HEK293 (cell line): ENCODE measurements around the gene AOAH.

ENCODE experiments used
- CTCF ChIA-PET: fragments of 350-600 bp; formaldehyde crosslinking; extraction: SDS; loops from one replicate; lab custom pipeline; 2021; ENCODE audit warnings: antibody characterized with exemption; lab: Yijun Ruan, JAX
- POLR2A ChIA-PET: fragments of 300-600 bp; formaldehyde crosslinking; extraction: SDS; loops from one replicate; lab custom pipeline; 2020; ENCODE audit warnings: antibody characterized with exemption, inconsistent platforms; lab: Yijun Ruan, JAX
- H3K27ac ChIP-seq: fragments of 200-500 bp; sonication (Bioruptor generic); 2 replicates; pipeline ENCODE4 v1.5.1; 2014; ENCODE audit warnings: low read depth, low read length, control low read depth, inconsistent platforms; ENCODE audit errors: extremely low read depth
- H3K36me3 ChIP-seq, 2 experiments: fragments of 200-500 bp in 1 of 2; sonication (Bioruptor generic) in 1 of 2; 1 replicate in 1 of 2; 2 replicates in 1 of 2; pipeline ENCODE4 v1.5.1; 2014 to 2017; ENCODE audit warnings: inconsistent platforms in 2 of 2, low read length in 2 of 2; ENCODE audit not compliant: control insufficient read depth in 2 of 2, insufficient read depth in 1 of 2
- H3K4me1 ChIP-seq: fragments of 200-500 bp; sonication (Bioruptor generic); 2 replicates; pipeline ENCODE4 v1.5.1; 2014; ENCODE audit warnings: mild to moderate bottlenecking, low read length, inconsistent platforms; ENCODE audit not compliant: control insufficient read depth, insufficient read depth
- H3K4me3 ChIP-seq: 2 replicates; pipeline ENCODE4 v1.5.1; 2011; ENCODE audit warnings: low read depth, mild to moderate bottlenecking, control low read depth, low read length, moderate library complexity
- H3K9me3 ChIP-seq: fragments of 200-500 bp; sonication (Bioruptor generic); 2 replicates; pipeline ENCODE4 v1.5.1; 2014; ENCODE audit warnings: low read depth, low read length, inconsistent platforms; ENCODE audit not compliant: control insufficient read depth, insufficient read depth
- GLI2 ChIP-seq: fragments of 450-650 bp; formaldehyde crosslinking; IDR thresholded peaks from 2 replicates; pipeline ENCODE4; 2017; ENCODE audit warnings: missing biosample characterization, missing genetic modification characterization, low read depth, borderline replicate concordance
- GLIS1 ChIP-seq: fragments of 450-650 bp; formaldehyde crosslinking; IDR thresholded peaks from 2 replicates; pipeline ENCODE4 v1.5.1; 2016; ENCODE audit warnings: missing biosample characterization, missing genetic modification characterization
- GLIS2 ChIP-seq: fragments of 450-650 bp; formaldehyde crosslinking; IDR thresholded peaks from 2 replicates; pipeline ENCODE4 v1.5.1; 2016; ENCODE audit warnings: missing biosample characterization, missing genetic modification characterization
- IKZF3 ChIP-seq: fragments of 450-650 bp; IDR thresholded peaks from 2 replicates; pipeline ENCODE4 v1.5.0; 2018; ENCODE audit warnings: missing biosample characterization, mild to moderate bottlenecking, missing genetic modification characterization, moderate library complexity
- KLF1 ChIP-seq: fragments of 450-650 bp; formaldehyde crosslinking; IDR thresholded peaks from 2 replicates; pipeline ENCODE4 v1.5.1; 2016; ENCODE audit warnings: missing biosample characterization, missing genetic modification characterization
- WT1 ChIP-seq: fragments of 450-650 bp; formaldehyde crosslinking; IDR thresholded peaks from 2 replicates; pipeline ENCODE4 v1.5.1; 2016; ENCODE audit warnings: missing biosample characterization, missing genetic modification characterization
- ZFHX2 ChIP-seq: fragments of 450-650 bp; formaldehyde crosslinking; conservative IDR thresholded peaks from 2 replicates; pipeline ENCODE4 v1.5.1; 2016; ENCODE audit warnings: missing biosample characterization, missing genetic modification characterization
- ZFP37 ChIP-seq: fragments of 450-650 bp; formaldehyde crosslinking; IDR thresholded peaks from 2 replicates; pipeline ENCODE4 v1.5.1; 2016; ENCODE audit warnings: missing biosample characterization, missing genetic modification characterization
- ZNF112 ChIP-seq: fragments of 450-650 bp; formaldehyde crosslinking; IDR thresholded peaks from 2 replicates; pipeline ENCODE4 v1.5.0; 2017; ENCODE audit warnings: missing biosample characterization, missing genetic modification characterization
- ZNF174 ChIP-seq: fragments of 450-650 bp; formaldehyde crosslinking; IDR thresholded peaks from 2 replicates; pipeline ENCODE4 v1.5.0; 2017; ENCODE audit warnings: missing biosample characterization, mild to moderate bottlenecking, missing genetic modification characterization
- ZNF202 ChIP-seq: fragments of 450-650 bp; formaldehyde crosslinking; IDR thresholded peaks from 2 replicates; pipeline ENCODE4 v1.5.1; 2016; ENCODE audit warnings: missing biosample characterization, missing genetic modification characterization, borderline replicate concordance
- ZNF544 ChIP-seq: fragments of 450-650 bp; formaldehyde crosslinking; IDR thresholded peaks from 2 replicates; pipeline ENCODE4 v1.5.0; 2017; ENCODE audit warnings: missing biosample characterization, missing genetic modification characterization
- ZNF596 ChIP-seq: fragments of 450-650 bp; IDR thresholded peaks from 2 replicates; pipeline ENCODE4 v1.5.0; 2018; ENCODE audit warnings: missing biosample characterization, mild to moderate bottlenecking, missing genetic modification characterization, moderate library complexity
- ZNF610 ChIP-seq: fragments of 450-650 bp; formaldehyde crosslinking; IDR thresholded peaks from 2 replicates; pipeline ENCODE4 v1.5.1; 2016; ENCODE audit warnings: missing biosample characterization, missing genetic modification characterization, borderline replicate concordance
- ZNF626 ChIP-seq: fragments of 450-650 bp; sonication (Bioruptor Pico); formaldehyde crosslinking; IDR thresholded peaks from 2 replicates; pipeline ENCODE4 v1.5.1; 2018; ENCODE audit warnings: missing biosample characterization, missing genetic modification characterization, inconsistent platforms
- ZNF660 ChIP-seq: fragments of 450-650 bp; IDR thresholded peaks from 2 replicates; pipeline ENCODE4 v1.5.1; 2018; ENCODE audit warnings: missing biosample characterization, mild to moderate bottlenecking, missing genetic modification characterization
- ZNF664 ChIP-seq: fragments of 450-650 bp; formaldehyde crosslinking; IDR thresholded peaks from 2 replicates; pipeline ENCODE4 v1.5.1; 2016; ENCODE audit warnings: missing biosample characterization, missing genetic modification characterization
- ZNF843 ChIP-seq: fragments of 450-650 bp; formaldehyde crosslinking; IDR thresholded peaks from 2 replicates; pipeline ENCODE4 v1.5.1; 2016; ENCODE audit warnings: missing biosample characterization, missing genetic modification characterization
- TF ChIP-seq, protein P1 (sequence below): fragments of 450-650 bp; formaldehyde crosslinking; IDR thresholded peaks from 2 replicates; pipeline ENCODE4 v1.5.1; 2016; ENCODE audit warnings: missing biosample characterization, missing genetic modification characterization
- TF ChIP-seq, protein P2 (sequence below): fragments of 450-650 bp; IDR thresholded peaks from 2 replicates; pipeline ENCODE4 v1.5.1; 2018; ENCODE audit warnings: missing biosample characterization, missing genetic modification characterization
- TF ChIP-seq, protein P3 (sequence below): fragments of 450-650 bp; formaldehyde crosslinking; IDR thresholded peaks from 2 replicates; pipeline ENCODE4 v1.5.1; 2016; ENCODE audit warnings: missing biosample characterization, missing genetic modification characterization
- TF ChIP-seq, protein P4 (sequence below): fragments of 450-650 bp; formaldehyde crosslinking; IDR thresholded peaks from 2 replicates; pipeline ENCODE4 v1.5.1; 2016; ENCODE audit warnings: missing biosample characterization, missing genetic modification characterization

The AOAH gene

DNA sequence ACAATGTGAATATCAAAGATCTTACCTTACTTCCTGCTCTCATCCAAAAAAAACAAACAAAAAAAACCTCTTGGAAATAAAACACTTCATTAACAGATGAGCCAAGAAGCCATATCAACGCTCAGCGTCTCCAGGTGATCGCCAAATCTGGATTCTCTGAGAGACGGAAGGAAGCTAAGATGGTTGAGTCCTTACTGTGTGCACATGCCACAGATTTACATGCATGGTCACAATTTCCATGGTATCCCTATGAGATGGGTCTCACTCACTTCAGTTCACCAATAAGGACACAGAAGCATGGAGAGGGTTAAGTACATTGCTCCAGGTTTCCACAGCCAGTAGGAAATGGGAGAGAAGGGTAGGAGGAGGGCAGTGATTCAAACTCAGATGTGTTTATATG lies 1.0 kb downstream of the AOAH start:
- H3K36me3 ChIP-seq, result no peaks in the 10 kb centered on the region
- ChIA-PET CTCF (interaction anchor here (0.7 kb wide), 1 partner anchor 52 kb away, joined by 3 read pairs; no protein-coding TSS in a partner anchor), POLR2A (no interaction called here)
- H3K9me3 ChIP-seq, result no peaks in the 10 kb centered on the region
- no peak overlapping the region for H3K4me3 ChIP-seq
- TF ChIP-seq GLI2 (no peak), ZNF660 (tag by site-specific recombination) (no peak), ZNF174 (tag by site-specific recombination) (no peak), ZFP37 (no peak), ZFHX2 (tag by site-specific recombination) (no peak), ZNF596 (tag by site-specific recombination) (no peak), KLF1 (tag by site-specific recombination) (no peak), GLIS1 (tag by site-specific recombination) (no peak)
- TF ChIP-seq, protein P1, sequence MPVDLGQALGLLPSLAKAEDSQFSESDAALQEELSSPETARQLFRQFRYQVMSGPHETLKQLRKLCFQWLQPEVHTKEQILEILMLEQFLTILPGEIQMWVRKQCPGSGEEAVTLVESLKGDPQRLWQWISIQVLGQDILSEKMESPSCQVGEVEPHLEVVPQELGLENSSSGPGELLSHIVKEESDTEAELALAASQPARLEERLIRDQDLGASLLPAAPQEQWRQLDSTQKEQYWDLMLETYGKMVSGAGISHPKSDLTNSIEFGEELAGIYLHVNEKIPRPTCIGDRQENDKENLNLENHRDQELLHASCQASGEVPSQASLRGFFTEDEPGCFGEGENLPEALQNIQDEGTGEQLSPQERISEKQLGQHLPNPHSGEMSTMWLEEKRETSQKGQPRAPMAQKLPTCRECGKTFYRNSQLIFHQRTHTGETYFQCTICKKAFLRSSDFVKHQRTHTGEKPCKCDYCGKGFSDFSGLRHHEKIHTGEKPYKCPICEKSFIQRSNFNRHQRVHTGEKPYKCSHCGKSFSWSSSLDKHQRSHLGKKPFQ (tag by site-specific recombination), result no peak
- no peaks in the 10 kb centered on the region for H3K4me1 ChIP-seq
- no peak overlapping the region for H3K27ac ChIP-seq

DNA sequence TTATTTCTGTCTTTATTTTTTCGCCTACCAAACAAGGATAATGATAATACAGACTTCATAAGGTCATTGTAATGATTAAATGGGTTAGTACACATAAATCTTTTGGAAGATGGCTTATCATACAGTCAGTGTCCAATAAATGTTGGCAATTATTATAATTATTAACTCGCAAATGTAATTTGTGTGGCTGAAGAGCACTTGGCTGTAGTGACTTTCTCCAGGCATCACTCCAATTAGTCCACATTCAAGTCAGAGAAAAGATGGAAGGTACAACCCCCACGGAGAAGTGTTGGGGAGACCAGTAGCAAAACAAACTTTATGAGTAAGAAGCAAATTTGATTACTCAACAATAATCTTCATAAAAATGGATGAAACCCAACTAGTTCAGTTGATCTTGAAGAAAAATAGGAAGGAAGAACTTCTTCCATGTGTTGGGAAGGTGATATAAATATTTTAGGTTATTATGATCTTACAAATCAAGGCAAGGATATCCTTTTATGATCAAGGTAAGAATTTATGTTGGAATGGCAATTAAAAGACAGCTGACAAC lies 5.1 kb downstream of the AOAH start:
- ChIA-PET POLR2A (no interaction called here), CTCF (no interaction called here)
- Histone ChIP-seq H3K4me1 (no peaks in the 10 kb centered on the region), H3K9me3 (no peaks in the 10 kb centered on the region), H3K36me3 (no peaks in the 10 kb centered on the region), H3K27ac (no peak overlapping the region), H3K4me3 (no peak overlapping the region)
- TF ChIP-seq ZNF202 (tag by site-specific recombination), result no peak
- TF ChIP-seq, protein P2, sequence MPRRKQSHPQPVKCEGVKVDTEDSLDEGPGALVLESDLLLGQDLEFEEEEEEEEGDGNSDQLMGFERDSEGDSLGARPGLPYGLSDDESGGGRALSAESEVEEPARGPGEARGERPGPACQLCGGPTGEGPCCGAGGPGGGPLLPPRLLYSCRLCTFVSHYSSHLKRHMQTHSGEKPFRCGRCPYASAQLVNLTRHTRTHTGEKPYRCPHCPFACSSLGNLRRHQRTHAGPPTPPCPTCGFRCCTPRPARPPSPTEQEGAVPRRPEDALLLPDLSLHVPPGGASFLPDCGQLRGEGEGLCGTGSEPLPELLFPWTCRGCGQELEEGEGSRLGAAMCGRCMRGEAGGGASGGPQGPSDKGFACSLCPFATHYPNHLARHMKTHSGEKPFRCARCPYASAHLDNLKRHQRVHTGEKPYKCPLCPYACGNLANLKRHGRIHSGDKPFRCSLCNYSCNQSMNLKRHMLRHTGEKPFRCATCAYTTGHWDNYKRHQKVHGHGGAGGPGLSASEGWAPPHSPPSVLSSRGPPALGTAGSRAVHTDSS (tag by site-specific recombination), result no peak
- no peak for TF ChIP-seq ZNF843 (tag by site-specific recombination)
- no peak for TF ChIP-seq ZNF112 (tag by site-specific recombination)
- TF ChIP-seq IKZF3 (tag by site-specific recombination), result no peak
- TF ChIP-seq, protein P3, sequence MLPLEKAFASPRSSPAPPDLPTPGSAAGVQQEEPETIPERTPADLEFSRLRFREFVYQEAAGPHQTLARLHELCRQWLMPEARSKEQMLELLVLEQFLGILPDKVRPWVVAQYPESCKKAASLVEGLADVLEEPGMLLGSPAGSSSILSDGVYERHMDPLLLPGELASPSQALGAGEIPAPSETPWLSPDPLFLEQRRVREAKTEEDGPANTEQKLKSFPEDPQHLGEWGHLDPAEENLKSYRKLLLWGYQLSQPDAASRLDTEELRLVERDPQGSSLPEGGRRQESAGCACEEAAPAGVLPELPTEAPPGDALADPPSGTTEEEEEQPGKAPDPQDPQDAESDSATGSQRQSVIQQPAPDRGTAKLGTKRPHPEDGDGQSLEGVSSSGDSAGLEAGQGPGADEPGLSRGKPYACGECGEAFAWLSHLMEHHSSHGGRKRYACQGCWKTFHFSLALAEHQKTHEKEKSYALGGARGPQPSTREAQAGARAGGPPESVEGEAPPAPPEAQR (tag by site-specific recombination), result no peak

DNA sequence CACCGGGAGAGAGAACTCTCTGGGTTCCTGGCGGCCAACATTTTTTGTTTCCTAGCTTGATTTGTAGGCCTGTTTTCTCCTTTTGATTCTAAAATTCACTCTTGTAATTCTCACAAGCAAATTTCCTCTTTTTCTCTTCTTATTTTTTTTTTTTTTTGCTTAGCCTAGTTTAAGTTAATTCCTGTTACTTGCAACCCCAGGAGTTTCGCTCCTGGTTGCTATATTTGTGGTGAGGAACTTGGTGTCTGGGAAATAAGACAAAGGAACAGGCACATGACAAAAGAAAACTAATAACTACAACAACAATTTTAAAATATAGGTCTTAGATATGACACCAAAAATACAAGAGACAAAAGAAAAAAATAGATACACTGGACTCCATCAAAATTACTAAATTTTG lies 6.7 kb downstream of the AOAH start:
- POLR2A ChIA-PET, result no interaction called here
- no peaks in the 10 kb centered on the region for H3K4me1 ChIP-seq
- H3K4me3 ChIP-seq, result no peak overlapping the region
- H3K9me3 ChIP-seq, result no peaks in the 10 kb centered on the region
- H3K36me3 ChIP-seq, result no peaks in the 10 kb centered on the region
- no peak overlapping the region for H3K27ac ChIP-seq
- CTCF ChIA-PET, result interaction anchor here (0.6 to 1.4 kb wide), 2 partner anchors 79 to 464 kb away, joined by 3 to 4 read pairs; no protein-coding TSS in a partner anchor
- no peak for TF ChIP-seq ZNF664 (tag by site-specific recombination)
- TF ChIP-seq ZNF544, result no peak
- TF ChIP-seq ZNF610 (tag by site-specific recombination), result no peak
- TF ChIP-seq, protein P4, sequence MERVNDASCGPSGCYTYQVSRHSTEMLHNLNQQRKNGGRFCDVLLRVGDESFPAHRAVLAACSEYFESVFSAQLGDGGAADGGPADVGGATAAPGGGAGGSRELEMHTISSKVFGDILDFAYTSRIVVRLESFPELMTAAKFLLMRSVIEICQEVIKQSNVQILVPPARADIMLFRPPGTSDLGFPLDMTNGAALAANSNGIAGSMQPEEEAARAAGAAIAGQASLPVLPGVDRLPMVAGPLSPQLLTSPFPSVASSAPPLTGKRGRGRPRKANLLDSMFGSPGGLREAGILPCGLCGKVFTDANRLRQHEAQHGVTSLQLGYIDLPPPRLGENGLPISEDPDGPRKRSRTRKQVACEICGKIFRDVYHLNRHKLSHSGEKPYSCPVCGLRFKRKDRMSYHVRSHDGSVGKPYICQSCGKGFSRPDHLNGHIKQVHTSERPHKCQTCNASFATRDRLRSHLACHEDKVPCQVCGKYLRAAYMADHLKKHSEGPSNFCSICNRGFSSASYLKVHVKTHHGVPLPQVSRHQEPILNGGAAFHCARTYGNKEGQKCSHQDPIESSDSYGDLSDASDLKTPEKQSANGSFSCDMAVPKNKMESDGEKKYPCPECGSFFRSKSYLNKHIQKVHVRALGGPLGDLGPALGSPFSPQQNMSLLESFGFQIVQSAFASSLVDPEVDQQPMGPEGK (tag by site-specific recombination), result no peak
- TF ChIP-seq GLIS2, result no peak
- TF ChIP-seq ZNF626, result no peak
- TF ChIP-seq WT1 (tag by site-specific recombination), result no peak
